Stimulated activated CD4-positive, alpha-beta T cell treated with anti-CD3 and anti-CD28 coated beads, Interleukin-12 subunit alpha, Interleukin-12 subunit beta, amount 100 ng/mL, for 48 hours (primary cell): Measurements from ENCODE around the gene MPZL1.

Experiments used
- DNase-seq, 3 donors: peaks; one replicate each; pipeline ENCODE4 v3.0.0-alpha.2; 2020; ENCODE audit warnings: low read depth in 2 of 3, low spot score in 1 of 3

Gene MPZL1

DNA sequence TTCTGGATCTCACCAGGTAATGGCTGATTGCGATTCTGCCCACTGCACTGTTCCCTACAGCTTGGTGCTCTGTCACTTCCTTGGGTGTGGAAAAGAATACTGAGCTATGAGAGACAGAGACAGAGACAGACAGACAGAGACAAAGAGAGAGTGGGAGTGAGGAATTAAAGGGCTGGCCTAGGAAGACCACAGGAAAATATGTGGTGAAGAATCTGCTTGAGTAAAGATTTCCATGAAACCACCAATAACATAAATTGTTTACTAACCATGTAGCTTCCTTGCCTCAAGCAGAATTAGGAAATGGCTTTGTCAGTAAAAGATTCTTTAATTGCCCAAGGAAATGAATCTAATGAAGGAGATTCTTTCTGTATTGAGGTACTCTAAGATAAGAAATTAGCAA, 54.4 kb downstream of the MPZL1 start:
- DNase-seq = no peak

DNA sequence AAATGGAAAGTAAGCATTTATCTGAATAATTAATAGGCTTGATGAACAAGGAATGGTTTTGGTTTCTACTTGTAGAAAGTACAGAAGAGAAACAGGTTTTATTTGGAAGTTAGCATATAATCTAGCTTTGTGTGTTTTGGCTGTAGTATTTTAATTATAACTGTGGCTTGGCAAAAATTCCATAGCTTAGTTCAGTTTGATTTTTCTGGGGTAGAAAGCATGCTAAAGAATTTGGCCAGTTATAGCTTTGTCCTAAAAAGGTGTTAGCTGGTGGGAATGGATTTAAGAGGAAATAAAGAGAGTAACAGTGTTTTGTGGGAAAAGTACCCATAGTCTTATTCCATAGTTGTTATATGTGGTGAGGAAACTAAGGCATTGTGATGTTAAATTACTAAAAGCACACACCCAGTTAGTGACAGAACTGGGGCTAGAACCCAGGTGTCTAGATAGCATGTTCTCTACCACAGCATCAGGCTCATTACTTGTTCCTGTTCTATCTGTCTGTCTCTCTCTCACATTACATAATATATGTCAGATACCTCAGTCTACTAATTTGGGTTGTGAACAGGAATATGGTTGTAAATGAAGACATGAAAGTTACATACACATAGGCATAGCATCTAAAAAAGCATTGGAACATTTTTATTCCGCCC, 55.0 kb downstream of the MPZL1 start:
- no peak for DNase-seq

DNA sequence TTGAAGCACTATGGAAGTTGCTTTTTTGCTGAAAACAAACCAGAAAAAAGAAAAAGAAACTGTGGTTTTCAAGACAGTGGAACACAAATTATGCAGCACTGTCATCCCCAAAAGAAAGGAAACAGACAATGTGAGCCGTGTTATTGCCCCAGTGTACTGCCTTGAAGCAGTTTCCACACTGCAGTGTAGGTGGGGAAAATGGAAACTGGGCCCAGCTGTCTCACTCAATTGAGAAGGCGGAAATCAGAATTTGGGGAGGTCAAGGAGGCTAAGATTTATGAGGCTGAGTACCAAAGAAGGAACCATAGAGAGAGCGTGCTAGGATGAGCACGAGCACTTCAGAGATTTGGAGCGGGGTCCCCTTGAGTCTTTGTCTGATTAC, 55.5 kb downstream of the MPZL1 start:
- no peak for DNase-seq

DNA sequence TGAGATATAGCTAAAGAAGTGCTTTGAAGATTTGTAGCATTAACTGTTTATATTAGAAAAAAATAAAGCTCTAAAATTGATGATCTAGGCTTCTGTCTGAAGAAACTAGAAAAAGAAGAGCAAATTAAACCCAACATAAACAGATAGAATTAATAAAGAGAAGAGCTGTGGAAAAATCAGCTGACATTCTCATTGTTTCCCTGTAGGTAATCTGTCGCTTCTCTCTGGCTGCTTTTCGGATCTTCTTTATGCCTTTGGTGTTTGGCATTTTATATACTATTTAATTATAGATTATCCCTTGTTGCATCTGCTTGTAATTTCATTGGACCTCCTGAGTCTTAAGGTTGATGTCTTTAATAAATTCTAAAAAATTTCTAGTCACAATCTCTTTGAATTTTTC, 59.8 kb downstream of the MPZL1 start:
- no peak for DNase-seq

DNA sequence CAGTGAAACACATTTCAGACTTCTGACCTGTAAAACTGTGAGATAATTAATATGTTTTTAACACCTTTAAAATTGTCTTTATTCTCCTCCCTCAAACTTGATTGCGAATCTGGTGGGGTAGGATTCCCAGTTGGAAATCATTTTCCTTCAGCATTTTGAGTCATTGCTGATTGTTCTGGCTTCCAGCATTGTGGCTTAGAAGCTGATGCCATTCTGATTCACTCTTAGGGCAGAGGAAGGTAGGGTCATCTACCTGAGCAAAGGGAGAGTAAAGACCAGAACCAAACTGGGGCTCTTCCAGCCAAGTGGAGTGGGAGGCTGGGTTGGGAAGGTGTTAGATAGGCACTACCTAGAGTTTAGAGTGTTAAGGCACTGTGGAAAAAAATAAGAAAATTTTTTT, 61.2 kb downstream of the MPZL1 start:
- DNase-seq = no peak

DNA sequence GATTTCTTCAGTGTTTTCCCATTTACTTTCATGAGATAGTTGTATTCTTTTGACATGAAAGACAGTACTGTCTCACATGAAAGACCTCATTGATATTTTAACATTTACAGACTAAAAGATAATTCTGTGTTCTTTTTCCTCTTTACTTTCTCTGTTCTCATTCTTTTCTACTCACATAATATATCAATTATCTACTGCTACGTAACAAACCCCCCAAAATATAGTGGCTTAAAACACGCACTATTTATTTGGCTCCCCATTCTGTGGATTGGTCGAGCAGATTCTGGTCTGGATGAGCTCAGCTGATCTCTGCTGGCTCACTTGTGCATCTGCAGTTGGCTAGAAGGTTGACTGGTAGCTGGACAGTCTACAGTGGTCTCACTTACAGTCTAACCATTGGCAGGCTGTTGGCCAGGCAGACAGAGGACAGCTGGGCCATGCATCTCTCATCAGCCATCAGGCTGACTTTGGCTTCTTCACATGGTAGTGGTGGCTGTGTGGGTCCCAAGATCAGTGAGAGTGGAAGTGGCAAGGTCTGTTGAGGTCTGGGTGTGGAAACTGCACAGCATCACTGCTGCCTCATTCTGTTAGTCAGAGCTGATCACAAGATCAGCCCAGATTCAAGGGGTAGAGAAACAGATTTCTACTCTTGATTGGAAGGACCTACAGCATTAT, 63.2 kb downstream of the MPZL1 start:
- no peak for DNase-seq

DNA sequence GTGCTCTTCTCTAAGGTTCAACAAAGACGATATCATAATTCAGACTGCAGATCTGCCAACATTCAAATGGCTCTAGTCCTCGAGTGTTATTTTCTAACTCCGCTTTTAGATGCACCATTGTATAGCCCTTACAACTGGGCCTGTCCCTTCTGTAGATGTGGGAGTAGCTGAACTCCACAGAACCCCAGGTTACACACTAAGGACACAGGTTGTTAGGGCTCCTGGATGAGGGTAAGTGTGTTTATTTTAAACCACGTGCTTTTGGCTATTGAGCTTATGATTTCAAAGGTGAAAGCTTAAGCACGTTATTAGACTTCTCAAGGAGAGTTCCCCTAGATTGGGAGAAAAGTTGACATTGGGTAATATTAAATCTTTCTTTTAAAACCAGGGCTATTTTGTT, 64.7 kb downstream of the MPZL1 start:
- no peak for DNase-seq

DNA sequence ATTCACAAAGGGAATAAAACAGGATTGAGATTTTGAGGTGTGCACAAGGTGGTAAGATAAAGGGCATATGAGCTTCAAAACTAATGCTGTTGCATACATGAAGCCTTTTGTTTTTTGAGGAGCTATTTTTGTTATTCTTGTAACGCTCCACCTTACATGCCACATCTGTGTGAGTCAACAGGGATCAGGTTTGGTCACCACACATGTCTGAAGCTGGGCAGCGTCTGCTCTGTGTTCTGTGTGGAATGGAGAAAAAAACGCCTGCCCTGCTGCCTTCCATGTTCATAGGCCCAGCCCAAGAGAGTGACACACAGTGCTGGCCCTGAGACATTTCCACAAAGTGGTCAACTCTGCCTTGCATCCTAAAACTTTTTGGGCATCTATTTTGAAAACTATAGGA, 67.7 kb downstream of the MPZL1 start:
- DNase-seq = no peak

DNA sequence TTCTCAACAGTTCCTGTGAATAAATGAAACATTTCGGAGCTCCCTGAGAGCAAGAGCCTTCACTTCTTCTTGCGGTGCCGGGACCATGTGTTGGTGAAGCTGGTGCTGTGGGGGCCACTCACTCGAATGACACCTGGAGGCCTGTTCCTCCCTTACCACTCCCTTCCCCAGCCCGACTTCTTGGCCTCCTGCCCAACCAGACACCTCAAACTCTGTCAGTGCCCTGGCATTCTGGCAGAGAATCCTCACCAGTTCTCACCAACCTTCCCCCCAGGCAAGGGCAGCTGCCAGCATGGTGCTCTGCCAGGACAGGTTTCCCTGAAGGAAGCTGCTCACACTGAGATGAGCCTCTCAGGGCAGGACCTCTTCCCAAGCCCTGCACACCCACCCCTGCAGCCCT, 68.3 kb downstream of the MPZL1 start:
- no peak for DNase-seq

DNA sequence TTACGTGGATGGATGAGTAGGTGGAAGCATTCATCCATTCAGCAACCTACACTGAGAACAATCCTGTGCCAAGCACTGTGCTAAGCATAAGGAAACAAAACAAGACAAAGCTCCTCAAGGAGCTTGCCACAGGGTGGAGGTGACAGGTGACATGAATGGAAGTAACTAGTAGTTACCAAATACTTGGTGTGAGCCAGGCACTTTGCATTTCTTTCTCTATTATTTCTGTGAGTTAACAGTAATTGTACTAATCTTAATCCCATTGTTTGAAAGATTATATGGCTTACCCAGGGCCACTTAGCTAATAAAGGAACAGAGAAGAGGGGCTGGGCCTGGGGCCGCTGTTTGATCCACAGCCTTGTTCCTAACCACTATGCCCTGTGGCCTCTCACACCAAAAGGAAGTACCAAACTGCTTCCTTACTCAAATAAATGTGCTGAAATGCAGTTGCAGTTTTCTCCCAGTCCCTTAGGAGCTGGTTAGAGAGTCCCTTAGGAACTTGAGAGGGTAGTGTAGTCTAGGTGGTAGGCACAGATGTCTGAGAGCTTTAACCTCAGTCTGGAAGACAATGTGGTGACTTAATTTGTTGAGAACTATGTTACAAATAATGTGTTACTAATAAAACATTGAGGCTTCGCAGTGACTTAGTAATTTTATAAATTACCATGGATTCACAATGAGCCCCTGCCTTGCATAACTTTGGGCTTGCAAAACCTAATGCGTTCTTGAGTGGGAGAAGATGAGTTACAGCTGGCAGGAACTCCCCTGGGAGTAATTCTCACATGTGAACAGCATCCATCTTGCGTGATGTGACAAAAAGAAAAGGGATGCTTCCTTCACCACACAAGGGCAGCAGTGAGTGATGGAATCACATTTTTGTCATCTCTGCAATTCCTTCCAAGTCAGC, 69.8 kb downstream of the MPZL1 start:
- DNase-seq = no peak

DNA sequence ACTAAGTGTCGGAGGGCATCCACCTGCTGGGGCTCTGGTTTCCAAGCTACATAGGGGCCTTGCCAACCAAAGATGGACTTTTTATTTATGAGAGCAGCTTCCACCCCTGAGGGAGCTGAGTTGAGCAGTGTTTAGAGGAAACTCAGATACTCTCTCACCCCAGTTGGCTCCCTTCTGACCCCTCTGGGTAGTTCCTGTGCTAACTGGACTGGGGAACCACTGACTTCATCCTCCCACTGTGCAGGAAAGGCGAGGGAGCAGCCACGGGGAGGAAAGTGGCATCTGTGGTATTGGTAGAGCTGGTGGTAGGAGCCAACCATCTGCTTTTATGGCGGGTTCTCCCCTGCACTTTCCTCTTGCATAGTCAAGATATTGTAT, 70.4 kb downstream of the MPZL1 start:
- no peak for DNase-seq

DNA sequence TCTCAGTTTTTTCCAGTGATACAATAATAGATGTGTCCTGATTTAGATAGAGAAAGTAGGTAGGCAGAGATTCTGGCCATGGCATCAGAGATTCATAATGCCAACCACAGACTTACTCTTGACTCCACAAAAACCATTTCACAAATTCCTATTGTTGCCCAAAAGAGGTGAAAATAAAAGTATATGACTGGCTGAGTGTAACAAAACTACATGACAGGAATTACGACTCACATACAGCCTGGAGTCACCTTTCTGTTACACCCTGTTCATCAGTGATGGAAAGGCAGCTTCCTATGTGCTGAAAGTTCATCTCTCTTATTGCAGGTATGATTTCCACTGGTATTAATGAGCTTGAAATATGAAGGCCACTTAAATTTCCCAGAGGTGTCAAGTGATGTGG, 72.3 kb downstream of the MPZL1 start:
- DNase-seq = no peak

DNA sequence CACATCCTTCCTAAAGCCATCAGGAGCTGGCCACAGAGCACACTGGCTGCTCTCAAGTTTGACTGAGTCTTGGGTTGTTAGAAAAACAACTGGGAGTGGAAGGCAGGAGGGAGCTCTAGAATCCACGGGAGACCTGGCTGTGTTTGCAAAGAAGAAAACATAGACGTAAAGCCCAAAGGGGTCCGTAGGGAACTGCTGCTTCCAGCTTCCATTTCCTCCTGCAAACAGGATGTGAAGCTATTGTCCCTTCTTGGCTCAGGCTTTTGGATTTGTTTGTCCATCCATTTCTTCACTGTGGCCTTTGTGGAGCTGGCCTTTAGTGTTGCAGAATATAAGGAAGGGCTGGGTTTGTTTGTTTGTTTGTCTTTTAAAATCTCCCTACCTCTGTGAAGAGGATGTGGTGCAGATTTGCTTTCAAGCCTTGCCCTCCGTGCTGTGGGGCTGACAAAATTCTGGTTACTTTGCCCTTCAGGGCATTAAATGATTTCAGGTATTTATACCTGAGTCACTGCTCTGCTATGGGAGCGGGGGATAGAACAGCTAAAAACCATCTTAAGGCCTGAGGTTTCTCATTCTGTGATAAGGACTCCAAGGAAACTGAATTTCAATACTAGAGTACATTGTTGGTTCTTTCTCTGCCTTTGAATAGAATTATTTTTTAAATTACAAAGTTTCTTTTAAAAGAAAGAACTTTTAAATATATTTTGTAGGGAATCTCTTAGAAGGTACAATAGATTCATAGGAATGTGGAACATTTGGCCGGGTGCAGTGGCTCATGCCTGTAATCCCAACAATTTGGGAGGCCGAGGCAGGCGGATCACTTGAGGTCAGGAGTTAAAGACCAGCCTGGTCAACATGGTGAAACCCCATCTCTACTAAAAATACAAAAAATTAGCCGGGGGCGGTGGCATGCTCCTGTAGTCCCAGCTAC, 74.3 kb downstream of the MPZL1 start:
- DNase-seq = no peak

DNA sequence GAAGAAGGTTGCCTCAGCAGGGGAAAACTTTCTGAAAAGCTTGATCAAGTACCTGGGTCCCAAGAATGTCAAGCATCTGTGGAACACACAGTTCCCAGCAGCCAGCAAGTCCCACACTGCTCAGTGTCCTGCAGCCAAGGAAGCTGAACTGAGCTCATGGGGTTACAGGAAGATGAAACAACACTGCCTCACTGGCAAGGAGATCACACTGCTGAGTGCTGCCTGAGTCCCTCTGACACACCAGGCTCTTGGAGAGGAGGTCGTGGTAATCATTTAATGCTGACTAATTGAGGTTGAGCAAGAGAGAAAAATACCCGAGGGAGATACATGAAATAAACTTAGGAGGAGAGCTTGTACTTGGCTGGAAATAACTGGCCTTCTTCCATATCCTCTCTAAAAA, 75.2 kb downstream of the MPZL1 start:
- DNase-seq = no peak

DNA sequence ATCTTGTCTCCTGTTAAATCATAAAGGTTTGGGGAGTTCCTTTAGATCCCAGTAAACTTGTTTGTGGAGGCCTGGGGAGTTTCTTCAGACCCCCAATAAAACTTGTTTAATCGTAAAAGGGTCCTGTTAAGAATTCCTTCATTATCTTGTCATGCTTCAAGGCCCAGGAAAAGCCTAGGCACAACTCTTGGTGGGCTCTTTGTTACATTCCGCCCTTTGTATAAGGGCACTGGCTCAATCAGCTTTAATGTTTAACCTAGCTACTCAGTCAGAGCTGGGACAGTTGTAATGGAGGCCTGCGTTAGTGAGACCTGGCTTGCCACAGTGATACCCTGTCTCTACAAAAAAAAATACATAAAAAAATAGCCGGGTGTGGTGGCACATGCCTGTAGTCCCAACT, 77.2 kb downstream of the MPZL1 start:
- DNase-seq = no peak

DNA sequence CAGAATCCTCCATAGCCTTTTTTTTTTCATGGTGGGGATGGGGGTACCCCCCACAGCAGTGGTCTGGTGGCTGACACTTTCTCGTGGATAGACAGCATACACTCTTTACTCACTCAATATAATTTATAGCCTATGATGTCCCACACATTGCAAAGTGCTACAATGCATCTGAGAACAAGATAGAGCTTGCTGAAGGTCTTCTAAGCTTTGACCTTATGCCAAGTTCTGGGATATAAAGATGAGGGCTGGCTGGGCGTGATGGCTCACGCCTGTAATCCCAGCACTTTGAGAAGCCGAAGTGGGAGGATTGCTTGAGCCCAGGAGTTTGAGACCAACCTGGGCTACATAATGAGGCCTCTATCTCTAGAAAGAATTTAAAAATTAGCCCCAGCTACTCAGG, 78.0 kb downstream of the MPZL1 start:
- DNase-seq = no peak

DNA sequence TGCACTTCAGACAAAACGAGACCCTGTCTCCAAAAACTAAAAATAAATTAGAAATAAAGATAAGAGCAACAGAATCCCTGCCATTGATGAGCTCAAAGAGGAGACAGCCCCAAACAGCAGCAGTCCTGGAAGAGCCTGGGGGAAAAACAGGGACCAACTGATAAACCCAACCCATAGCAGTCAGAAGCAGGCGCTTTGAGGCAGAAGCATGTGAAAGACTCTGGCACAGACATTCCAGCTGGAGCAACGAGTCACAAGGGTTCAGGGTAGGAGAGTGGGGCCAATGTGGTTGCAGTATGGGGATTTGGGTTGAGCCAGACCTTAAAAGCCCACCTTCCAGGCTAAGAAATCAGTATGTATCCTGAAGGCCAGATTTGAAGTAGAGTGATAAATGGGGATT, 78.5 kb downstream of the MPZL1 start:
- DNase-seq = no peak

DNA sequence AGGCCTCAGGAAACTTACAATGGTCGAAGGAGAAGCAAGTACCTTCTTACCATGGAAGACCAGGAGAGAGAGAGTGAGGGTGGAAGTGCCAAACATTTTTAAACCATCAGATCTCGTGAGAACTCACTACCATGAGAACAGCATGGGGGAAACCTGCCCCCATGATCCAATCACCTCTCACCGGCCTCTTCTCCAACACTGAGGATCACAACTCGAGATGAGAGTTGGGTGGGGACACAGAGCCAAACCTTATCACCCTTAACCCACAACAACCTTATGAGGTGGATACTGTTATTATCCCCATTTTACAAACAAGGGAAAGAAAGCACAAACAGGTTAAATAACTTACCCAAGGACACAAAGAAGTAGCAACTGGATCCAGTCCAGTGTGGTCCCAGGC, 80.5 kb downstream of the MPZL1 start:
- no peak for DNase-seq

DNA sequence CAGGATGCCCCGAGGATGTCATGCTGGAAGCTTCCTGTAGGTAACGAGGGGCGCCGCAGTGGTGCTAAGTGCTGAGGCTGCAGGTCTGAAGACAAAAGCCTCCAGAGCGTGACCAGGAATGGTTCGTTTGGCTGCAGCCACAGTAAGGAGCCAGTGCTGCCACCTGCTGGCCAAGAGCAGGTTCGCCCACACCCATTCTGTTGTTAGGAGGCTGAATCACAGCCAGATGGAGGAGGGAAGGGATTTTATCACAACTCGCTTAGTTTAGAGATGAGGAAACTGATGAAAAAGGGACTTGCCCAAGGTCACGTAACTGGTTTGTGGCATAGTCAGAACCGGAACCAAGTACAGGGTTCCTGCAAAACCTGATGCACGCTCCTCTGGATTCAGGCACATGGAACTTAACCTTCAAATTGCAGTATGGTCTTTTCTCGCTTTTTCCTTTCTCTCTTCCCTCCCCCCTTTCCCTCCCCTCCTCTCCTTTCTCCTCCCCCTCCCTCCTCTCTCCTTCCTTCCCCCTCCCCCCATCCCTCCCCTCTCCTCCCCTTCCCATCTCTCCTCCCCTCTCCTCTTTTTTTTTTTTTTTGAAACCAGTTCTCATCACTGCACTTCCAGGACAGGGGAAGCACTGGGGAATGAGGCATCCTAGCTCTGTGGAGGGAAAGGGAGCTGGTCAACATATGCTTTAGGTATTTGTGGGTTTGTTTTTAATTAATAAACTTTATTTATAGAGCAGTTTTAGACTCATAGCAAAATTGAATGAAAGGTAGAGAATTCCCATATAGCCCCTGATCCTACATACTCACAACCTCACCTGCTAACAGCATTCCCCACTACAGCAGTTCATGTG, 81.8 kb downstream of the MPZL1 start:
- peak; percentile 89 to 91 (median 89) for DNase-seq

DNA sequence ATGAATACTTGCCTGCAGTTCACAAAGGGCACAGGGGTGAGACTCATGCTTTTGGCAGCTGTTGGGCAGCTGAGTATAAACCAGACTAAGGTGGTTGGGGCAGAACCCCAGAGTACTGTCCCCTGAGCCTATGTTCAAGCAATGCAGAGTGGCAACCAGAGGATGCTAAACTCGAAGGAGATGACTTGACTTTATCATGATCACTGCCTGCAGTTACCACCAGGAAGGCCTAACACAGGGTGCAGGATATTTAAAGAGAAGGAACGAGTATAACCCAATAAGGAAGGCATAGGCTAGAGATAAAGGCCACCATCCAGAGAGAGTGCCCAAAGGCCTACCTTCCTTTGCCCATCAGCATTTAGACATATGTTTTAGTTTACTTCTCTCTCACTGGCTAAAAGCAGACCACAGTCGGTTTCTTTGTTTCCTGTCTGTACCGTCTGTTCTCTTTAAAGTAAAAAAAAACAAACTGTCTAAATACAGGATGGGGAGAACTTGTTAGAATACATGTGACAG, 83.3 kb downstream of the MPZL1 start:
- no peak for DNase-seq
